ELR (cell line): ENCODE measurements around the gene SLC35B4.

ENCODE experiments used
- DNase-seq: peaks from one replicate; pipeline ENCODE4 v3.0.0-alpha.2; 2015; ENCODE audit warnings: low read depth

The SLC35B4 gene, protein sequence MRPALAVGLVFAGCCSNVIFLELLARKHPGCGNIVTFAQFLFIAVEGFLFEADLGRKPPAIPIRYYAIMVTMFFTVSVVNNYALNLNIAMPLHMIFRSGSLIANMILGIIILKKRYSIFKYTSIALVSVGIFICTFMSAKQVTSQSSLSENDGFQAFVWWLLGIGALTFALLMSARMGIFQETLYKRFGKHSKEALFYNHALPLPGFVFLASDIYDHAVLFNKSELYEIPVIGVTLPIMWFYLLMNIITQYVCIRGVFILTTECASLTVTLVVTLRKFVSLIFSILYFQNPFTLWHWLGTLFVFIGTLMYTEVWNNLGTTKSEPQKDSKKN

GRCh38 chr7:134316539-134317344 is at the start of gene SLC35B4:
Gene SLC35B4 (minus strand): TSS chr7:134316930. CDS start chr7:134316751, 179 bp downstream.
- peak; percentile 96 for DNase-seq

GRCh38 chr7:134366481-134366880 is 49.8 kb upstream of the SLC35B4 start:
- no peak for DNase-seq

GRCh38 chr7:134365341-134366054 is 48.8 kb upstream of the SLC35B4 start:
- peak; percentile 80 for DNase-seq

- peak; percentile 85 for DNase-seq
Observed at GRCh38 chr7:134364619-134365037, 47.9 kb upstream of the SLC35B4 start.

DNA sequence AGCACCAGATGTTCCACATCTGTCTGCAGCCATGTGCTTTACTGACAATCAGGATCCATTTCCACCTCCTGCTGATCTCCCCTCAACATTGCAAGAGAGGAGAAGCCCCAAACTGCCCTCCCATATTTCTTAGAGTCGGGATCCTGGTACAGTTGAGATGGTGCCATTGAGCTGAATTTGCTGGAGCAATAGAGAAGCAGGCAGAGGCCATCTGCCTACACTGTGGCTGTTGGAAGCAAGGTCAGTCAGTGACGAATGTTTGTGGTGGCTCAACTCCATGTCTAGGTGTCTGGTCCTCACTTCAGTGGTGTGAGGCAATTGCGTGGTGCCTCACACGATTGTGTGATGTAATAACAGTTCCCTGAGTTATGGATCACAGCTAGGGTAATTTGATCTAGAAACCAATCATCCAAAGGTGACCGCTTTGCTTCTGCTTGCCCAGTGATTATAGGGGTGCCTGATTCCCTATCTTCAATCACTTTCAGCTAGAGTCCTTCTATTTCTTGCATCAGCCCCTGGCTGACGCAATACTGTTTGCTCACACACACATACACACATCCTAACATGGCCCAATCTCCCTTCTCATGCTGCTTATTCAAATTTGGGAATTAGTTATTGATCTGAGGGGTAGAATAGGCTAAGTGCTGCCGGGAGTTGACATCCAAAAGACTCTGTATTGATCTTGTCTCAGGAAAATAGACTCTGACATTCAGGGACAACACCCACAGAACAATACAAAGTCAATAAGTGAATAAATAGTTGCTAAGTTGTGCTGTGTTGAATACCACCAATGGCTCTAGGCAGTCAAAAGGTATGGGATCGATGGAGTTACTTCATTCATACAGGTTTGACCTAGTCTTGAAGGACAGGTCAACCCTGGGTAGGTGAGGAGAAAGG is 46.1 kb upstream of the SLC35B4 start:
- DNase-seq = no peak

- DNase-seq = no peak
Observed at GRCh38 chr7:134359787-134360432, 43.2 kb upstream of the SLC35B4 start.

- peak; percentile 13 for DNase-seq
Observed at GRCh38 chr7:134357486-134357885, 40.8 kb upstream of the SLC35B4 start.

DNA sequence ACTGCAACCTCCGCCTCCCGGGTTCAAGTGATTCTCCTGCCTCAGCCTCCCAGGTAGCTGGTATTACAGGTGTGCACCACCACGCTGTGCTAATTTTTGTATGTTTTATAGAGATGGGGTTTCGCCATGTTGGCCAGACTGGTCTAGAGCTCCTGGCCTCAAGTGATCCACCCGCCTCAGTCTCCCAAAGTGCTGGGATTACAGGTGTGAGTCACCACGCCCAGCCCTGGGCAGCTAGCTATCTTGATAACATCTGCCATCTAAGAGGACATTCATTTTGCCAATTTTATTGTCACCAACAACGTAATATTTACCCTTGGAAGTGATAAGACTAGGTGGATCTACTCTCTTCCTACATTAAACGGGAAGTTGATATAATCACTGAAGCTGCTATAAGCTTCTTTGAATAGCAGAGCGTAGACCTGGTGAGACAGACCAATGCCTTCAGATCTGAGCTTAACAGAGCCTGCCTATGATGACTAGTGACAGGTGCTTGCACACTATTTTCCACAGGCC is 39.7 kb upstream of the SLC35B4 start:
- no peak for DNase-seq

DNA sequence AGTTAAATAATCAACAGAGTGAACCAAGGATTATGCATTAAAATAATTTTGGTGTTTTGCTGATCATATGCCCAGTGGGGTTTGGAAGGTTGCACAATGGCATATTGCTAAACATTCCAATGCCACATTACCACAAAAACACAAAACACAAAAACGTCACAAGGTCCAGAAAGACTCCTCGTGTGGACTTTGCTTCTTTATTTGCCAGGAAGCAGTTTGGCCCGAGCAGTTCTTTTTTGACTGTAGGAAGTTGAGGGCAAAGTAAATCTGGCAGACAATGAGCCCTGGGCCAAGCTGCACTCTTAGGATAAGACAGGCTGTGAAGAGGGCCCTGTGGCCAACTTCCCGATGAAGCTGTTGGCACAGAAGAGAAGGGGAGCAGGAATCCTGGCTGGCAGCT is 39.2 kb upstream of the SLC35B4 start:
- DNase-seq = no peak

DNA sequence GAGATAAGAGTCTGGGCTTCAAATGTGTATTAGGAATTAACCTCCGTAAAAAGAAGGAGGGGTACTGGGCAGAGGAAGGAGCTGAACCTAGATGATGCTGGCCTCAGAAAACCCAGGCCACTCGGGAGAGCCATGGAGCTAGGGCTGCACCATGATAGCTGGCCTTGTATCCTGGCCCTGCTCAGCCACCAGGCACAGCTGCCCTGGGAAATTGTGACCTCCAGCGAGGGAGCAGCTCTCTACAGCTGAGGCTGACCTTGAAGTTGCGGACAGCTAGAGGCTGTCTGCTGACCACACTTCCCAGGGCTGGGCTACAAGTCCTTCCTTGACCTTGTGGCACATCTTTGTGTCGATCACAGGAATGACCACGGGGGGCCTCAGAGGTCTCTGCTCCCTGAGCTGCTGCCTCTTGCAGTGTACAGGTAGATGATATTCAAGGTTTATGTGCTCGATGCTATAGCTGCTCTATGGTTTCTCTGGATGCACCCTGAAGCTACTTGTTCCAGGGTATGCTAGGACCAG is 38.3 kb upstream of the SLC35B4 start:
- no peak for DNase-seq

GRCh38 chr7:134353411-134353810 is 36.7 kb upstream of the SLC35B4 start:
- DNase-seq = no peak

DNA sequence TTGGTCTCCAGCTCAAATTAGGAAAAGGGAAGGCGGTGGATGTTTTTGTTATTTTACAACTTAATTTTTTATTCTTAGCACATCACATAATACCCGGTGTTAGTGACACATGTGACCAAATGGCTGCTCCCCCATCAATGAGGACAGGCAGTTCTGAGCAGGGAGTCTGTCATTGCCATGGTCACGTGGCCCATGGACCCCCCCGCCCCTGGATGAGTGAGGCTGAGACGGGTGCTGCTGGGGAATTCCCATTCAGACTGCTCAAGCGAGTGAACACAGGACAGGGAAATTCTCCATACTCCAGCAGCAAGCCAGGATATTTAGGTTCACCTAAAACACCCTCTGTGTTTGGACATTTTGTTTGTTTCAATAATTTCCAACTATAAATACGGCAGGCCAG is 34.7 kb upstream of the SLC35B4 start:
- no peak for DNase-seq

- no peak for DNase-seq
Observed at GRCh38 chr7:134350709-134351108, 34.0 kb upstream of the SLC35B4 start.

GRCh38 chr7:134347567-134347966 is 30.8 kb upstream of the SLC35B4 start:
- no peak for DNase-seq

- DNase-seq = no peak
Observed at GRCh38 chr7:134343796-134344195, 27.1 kb upstream of the SLC35B4 start.

DNA sequence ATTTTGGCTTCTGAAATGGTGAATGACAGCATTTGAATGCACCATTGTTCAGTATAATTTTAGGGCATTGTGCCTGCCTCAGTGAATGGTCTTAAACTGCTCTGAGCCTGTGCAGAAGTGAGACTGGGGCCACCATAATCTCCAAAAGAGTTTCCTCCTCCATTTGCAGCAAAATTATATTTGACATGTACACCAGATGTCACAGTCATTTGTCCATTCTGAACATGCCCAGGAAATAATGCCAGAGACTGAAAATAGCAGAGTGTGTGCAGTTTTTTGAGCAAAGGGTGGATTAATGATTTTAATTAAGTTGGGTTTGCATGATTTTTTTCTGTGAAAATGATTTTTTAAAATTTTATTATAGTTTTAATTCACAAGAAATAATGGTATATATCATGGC is 26.4 kb upstream of the SLC35B4 start:
- DNase-seq = no peak

- DNase-seq = no peak
Observed at GRCh38 chr7:134339475-134339874, 22.7 kb upstream of the SLC35B4 start.

DNA sequence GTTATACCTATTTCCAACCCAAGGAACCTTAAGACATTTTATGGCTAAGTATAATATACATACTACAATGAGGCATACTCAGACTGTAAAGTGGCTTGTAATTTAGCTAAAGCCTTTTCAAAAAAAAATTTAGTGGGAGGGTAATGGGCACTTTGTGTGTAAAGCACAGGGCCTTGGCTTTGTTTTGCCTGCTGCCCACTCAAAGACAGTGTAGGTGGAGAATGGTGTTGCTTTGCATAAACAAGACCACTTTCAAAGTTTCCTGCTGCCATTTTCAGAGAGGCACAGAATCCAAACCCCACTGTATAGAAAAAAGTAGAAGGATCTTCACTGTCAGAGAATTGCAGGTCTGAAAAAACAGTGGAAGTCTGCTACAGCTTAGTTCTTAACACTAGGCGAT is 21.2 kb upstream of the SLC35B4 start:
- DNase-seq = no peak

- DNase-seq = no peak
Observed at GRCh38 chr7:134334408-134334807, 17.7 kb upstream of the SLC35B4 start.

DNA sequence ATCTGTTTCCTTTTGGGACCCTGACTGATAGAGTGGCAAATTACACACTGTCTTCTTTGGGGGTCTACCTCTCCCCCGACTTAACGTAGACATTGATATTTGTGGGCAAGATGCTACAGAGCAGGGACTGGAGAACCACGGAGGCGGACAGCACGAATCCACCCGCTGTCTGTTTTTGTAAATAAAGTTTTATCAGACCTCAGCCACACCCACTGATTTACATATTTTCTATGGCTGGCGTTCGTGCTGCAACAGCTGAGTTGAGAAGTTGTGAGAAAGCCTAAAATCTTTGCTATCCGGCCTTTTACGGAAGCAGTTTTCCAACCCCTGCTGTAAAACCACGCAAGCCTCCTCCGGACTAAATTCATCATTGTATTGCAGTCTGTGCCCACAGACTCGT is 17.2 kb upstream of the SLC35B4 start:
- DNase-seq = no peak

- no peak for DNase-seq
Observed at GRCh38 chr7:134332892-134333291, 16.2 kb upstream of the SLC35B4 start.
